ENCODE data around the gene KLHL8.
"Not testable (repeated sequence)": the region's sequence is repeated elsewhere in the genome, so short reads cannot be mapped to it uniquely, and the experiment has no call there.

The KLHL8 gene

DNA sequence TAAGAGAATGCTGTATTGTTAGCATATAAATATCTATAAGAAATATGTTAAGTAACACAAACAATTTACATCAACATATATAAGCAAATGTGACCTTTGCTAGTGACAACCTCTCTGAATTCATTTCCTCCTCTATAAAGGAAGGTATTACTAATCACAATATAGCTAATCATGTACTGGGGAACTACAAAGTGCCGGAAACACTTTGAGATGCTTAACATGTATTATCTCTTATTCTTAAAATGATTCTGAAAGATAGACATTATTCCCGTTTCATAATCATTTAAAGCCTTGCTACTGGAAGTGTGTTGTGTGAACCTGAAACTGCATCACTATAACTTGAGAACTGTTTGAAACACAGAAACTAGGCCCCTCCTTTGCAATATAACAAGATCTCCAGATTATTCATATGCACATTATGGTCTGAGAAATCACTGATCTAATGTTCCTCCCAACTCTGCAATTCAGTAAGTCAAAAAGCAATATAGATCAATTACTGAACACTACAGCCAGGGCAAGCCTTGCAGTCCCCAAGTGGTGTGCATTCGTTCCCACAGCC, 54.0 kb downstream of the KLHL8 start:
- DNase-seq, result no peak

DNA sequence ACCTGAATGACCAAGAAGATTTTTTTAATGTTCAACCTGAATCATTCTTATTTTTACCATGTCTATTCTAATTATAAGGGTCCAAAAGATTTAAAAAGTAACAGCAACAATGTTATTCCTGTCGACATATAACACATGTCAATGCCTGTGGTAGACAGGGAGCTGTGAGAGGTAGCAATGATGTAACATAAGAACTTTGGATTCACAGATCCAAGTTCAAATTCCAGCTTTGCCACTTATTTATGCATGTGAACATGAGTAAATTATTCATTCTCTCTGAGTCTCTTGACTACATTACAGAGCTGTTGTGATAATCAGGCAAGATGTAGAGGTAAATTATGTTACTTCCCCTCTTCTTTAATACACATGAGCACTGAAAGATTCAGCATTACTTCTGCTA, 54.5 kb downstream of the KLHL8 start:
- no peak for DNase-seq

DNA sequence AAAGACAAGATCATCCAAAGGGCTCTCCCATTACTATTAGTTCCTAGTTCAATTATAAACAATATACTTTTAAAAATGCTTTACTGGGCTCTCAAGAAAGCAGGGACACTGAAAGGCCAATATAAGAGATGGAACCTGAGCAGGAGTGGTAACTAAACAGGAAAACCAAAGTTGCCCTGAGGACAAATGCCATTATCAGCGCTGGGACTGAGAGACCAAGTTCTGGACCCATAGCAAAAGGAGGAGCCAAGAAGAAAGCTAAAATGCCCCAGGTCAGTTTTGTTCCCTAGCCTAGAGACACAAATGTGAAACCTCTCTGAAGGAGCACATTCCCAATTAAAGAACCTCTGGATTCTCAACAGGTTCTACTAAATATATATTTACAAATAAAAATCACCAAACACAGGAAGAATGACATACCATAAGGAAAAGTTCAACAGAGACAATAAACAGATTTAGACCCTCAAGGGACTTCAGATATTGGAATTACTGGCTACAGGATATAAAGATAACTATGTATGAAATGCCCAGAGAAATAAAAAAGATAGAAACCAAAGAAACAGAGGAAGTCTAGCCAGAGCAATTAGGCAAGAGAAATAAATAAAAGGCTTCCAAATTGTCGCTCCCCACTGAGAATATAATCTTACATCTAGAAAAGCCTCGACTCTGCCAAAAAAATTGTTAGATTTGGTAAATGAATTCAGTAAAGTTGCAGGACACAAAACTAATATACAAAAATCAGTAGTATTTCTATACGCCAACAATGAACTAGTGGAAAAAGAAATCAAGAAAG, 67.1 kb downstream of the KLHL8 start:
- DNase-seq, result no peak

DNA sequence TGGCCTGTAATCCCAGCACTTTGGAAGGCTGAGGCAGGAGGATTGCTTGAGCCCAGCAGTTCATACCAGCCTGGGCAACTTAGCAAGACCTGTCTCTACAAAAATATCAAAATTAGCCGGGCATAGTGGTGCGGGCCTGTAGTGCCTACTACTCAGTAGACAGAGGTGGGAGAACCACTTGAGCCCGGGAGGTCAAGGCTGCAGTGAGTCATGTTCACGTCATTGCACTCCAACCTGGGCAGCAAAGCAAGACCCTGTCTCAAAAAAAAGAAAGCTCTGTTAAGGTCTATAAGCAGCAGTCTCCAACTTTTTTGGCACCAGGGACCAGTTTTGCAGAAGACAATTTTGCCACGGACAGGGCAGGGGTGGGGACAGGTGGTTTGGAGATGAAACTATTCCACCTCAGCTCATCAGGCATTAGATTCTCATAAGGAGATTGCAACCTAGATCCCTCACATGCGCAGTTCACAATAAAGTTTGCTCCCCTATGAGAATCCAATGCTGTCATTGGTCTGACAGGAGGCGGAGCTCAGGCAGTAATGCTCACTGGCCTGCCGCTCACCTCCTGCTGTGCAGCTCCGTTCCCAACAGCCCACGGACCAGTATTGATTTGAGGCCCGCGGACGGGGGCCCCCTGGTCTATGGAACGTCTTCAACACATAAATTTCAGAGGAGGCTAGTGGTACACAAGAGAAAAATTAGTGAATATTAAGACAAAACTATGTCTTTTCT, 67.9 kb downstream of the KLHL8 start:
- DNase-seq, result no peak

DNA sequence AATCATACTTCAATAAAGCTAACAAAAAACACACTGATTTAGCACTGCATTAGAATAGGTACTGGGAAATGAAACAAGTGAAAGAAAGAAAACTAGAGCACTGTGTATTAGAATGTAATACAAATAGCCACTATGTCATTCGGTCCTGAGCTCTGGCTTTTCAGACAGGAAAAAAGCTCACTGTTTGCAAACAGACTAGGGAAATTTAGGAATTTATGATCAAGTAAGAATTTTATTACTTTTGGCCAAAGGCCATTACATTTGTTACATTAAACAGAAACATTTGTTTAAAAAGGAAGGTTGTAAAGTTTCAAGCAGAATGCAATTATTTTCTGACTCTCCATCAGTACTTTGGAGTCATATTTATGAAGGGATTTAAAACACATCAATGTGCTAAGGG, 68.7 kb downstream of the KLHL8 start:
- no peak for DNase-seq

DNA sequence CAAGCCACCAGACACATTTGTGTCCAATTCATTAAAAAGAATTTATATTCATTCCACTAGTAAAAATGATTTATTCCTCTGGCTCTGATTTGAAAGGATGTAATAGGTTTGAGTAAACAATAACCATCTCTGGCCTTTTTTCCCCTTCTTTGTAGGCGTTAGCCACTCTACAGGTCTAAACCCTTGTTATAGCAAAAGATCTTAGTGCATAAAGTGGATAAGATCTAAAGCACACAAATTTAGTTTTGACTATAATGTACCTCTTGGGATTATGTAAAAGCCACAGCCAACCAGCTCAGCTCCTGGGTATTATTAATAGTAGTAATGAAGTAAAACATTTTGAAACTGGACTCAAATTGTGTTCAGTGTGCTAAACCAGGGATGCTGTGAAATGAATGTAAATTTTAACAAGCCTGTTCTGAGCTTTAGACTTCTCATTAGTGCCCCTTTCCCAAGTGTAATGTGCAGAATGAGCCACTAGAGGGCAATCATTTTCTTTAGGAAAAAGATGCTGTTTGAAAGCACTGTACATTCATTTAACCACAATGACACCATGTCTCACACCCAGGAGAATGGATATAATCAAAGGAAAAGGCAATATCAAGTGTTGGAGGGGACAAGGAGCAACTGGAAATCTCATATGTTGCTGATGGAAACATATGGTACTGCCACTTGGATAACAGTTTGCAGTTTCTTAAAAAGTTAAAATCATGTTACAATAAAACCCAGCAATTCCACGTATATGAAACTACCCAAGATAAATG, 69.7 kb downstream of the KLHL8 start:
- DNase-seq, result peak; percentile 42

DNA sequence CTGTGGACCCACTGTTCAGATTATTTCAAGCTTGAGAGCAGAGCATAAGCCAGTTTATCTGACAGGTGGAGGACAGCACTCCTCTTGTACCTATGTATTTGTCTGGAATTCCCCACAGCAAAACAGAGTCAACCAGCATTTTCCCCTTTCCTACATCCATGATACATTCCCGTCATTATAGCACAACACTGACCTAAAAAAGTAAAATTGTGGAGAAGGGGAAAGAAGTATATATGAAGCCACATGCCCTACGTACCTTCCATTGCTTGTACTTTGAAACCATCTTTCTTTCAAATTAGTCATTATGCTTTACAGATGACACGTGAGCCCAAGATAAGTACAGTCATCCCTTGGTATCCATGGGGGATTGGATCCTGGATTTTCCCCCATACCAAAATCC, 73.3 kb downstream of the KLHL8 start:
- DNase-seq, result no peak

DNA sequence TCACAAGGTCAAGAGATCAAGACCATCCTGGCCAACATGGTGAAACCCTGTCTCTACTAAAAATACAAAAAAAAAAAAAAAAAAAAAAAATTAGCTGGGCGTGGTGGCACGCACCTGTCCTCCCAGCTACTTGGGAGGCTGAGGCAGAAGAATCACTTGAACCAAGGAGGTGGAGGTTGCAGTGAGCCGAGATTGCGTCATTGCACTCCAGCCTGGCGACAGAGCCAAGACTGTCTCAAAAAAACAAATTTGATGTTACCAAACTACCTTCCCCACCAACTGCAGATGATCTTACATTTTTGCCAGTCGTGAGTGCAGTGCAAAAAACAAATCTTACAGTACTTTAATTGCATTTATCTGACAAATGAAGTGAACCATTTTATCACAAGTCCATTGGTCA, 74.5 kb downstream of the KLHL8 start:
- DNase-seq, result not testable (repeated sequence)

DNA sequence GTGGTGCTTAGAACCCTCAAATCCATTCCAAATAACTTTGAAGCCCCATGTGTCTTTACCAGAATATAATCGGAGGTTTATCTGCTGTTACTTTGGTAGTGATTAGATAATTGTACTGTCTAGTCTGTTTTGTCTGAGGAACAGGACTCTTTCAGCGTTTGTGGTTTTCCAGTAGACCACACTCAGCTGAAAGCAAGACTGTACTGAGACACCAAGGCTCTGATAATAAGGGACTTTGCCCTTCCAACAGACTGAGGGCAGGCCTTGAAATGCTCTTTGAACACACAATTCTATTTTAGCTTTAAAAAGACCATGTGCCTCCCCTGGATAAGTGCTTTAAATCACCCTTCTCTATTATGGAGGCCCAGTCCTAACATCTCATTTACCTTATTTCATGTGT, 76.1 kb downstream of the KLHL8 start:
- no peak for DNase-seq

DNA sequence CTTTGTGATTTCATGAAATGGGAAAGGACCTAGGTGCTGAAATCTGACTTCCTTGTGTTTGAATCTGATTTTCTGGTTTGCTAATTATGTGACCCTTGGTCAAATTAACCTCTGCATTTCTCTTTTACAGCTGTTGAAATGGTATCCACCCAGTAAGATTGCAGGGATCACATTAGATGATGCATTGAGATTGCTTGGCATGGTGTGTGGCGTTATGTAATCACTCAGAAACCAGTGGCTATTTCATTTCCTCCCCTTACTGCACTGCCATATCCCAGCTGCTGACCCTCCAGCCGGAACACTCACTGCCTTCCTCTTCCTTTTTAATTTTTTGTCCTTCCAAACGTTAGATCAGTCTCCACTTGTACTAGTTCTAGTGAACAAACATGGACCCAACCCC, 79.0 kb downstream of the KLHL8 start:
- no peak for DNase-seq

DNA sequence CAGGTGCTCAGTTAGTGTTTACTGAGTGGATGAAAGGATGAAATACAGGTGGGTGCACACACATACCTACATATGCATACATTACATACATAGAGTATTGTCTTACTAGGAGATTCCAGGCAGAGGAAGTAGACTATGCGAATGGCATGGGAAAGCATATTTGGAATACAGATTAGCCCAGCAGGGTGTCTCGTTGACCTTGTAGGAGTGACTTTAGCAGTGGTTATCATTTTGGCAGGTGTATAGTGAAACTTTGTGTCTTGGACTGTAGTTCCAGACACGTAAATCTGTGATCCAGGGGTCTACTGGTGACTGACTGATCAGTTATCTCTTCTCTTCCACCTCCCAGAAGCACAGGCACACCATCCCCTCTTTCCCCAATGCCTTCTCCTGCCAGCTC, 86.3 kb downstream of the KLHL8 start:
- no peak for DNase-seq

DNA sequence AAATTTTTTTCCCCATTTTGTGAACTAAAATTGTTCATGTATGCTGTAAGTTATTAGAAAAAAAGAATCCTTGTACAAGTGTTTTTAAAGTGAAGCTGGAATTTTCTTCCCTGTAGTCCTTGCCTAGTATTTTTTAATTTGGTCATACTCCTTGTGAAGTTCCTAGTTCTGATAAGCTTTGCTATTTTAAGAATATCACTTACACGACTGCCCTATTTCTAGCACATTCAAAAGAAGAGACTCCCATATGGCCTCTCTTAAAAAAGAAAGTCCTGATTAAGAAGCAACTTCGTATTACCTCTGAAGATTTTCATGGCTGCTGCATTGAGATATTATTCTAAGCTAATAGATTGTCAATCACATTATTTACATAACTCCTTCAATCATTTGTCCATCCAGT, 87.2 kb downstream of the KLHL8 start:
- no peak for DNase-seq

DNA sequence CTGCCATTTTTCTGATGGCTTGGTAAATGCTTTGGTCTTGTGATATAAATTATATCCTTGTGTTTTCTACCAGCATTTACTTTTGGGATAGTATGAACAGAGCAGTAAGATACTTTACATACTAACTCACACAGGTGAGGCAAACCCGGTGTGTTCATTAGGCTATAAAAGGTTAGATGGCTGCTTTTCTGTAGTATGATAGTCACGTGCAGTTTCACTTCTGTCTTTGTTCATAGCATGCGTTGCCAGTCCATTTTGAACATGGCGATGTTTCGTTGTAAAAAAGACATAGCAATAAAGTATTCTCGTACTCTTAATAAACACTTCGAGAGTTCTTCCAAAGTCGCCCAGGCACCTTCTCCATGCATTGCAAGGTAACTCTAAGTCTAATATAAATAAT, 88.4 kb downstream of the KLHL8 start:
- no peak for DNase-seq

DNA sequence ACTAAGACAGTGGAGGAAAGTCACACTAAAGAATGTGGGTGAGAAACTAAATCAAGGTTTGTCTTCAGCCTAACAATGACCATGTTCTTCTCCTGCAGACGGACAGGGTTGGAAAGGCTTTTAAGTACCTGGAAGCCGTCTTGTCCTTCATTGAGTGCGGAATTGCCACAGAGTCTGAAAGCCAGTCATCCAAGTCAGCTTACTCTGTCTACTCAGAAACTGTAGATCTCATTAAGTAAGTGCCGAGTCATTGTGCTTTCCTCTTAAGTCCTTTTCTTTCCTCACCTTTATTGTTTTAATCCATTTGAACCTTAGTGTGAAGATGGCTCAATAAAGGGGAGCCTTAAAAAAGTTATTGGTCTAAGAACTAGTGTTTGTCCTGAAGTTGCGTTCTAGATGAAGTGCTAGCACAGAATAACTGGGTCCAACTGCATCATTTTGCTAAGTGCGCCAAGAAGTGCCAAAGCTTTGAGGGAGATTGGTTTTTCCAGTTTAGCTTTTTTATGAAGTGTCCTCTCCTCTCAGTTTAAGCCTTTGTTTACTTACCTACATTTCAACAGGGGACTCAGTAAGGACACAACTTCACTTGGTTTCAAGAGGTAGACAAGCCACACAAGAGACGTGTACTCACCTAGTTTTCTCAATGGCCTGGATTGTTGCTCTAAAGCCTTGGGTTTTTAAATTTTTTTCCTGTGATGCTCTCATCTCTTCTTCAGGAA, 89.3 kb downstream of the KLHL8 start:
- no peak for DNase-seq

DNA sequence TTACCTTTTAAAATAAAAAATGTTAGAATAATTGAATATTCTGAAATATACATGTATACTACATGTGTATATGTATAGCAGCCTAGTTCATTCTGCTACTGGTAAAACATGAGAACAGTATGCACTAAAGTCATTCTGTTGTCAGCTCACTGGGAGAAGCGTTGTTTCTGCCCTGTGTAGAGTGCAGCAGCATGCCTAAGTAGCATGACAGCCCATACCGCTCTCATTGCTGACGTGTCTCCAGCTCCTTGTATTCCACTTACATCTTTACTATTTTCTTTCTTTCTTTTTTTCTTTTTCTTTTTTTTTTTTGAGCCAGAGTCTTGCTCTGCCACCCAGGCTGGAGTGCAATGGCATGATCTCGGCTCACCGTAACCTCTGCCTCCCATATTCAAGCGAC, 90.7 kb downstream of the KLHL8 start:
- DNase-seq, result no peak

DNA sequence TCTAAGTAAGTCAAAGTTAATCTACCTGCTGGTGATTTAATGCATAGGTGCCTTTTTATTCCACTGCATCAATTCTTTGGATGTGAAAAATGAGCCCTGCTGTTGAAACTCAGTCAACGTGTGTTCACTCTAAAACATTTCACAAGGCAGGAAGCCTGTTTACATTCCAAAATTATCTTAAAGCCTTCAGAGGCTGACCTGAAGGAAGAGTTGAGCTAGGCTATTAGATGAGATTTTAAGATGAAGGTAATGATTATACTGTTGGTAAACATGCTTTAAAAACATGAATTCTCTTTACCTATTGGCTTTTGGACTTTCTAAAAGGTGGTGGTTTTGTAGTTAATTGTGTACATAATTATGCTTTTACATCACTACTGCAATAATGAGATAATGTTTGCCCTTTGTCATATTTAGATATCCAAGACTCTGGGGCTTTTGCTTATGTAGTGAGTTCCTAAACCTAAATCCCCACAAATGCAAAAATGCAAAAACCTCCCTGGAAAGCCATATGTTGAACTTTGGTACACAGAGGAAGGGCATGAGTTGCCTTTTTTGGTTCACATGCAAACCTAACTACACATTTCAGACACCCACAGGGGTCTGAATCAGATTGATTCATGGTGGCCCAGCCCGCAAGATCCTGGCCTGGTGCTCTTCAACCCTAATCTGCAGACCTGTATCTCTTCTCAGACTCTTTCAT, 92.3 kb downstream of the KLHL8 start:
- DNase-seq, result no peak

DNA sequence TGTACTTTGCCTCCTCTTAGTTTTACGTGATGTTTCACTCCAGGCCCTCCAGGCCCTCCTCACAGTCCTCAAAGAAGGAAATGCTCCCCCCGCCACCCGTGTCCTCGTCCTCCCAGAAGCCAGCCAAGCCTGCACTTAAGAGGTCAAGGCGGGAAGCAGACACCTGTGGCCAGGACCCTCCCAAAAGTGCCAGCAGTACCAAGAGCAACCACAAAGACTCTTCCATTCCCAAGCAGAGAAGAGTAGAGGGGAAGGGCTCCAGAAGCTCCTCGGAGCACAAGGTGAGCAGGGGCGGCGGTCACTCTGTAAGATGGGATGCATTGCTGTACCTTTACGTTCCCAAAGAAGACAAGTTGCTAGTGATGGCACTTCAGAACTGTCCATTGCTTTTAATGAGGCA, 94.4 kb downstream of the KLHL8 start:
- no peak for DNase-seq

DNA sequence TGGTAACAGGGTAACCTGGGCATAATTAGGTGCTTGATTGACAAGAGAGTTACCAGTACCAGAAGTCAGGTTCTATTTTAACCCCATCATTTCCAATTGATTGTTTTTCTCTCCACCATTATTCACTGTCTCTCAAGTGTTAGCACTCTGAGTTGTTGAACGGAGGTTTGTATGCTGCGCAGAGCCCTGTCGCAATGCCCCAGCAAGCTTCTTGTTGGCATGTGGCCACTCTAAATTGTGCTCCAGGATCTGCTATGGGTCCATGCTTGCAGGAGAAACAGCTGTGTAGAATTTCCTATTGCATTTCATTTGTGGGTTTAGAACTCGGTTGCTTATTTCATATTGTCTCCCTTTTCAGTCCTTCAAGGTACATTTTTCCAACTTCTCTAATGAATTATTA, 98.2 kb downstream of the KLHL8 start:
- DNase-seq, result no peak

DNA sequence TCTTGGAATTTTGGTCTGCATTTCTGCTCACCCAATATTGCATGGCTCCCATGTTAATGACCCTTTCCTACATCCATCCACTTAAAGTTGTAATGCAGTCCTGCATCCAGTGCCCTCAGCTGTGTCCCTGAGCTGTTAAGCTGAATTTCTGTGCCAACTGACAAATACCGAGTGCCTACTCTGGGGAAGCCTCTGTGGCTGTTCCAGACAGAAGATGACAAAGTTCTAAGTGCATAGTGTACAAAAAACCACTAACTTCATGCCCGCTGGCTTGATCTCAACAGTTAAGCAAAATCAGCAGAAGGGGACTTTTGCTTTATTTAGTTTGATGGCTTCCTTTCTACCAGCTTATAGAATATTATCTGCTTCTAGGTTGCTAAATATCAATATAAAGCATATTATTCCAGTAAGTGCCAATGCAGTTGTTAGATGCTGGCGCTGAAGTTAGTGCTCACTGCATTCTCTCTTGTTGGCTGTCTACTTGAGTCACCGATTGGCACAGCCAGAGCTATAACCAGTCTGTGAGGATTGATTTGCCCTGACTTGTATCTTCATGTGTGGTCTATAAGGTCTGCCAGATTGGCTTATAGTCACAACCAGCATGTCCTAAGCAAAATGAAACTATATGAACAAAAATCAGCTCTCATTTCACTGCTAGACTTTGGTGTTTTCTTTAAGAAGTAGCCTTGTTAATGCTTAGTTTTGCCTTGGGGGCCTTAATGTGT, 98.9 kb downstream of the KLHL8 start:
- DNase-seq, result no peak

DNA sequence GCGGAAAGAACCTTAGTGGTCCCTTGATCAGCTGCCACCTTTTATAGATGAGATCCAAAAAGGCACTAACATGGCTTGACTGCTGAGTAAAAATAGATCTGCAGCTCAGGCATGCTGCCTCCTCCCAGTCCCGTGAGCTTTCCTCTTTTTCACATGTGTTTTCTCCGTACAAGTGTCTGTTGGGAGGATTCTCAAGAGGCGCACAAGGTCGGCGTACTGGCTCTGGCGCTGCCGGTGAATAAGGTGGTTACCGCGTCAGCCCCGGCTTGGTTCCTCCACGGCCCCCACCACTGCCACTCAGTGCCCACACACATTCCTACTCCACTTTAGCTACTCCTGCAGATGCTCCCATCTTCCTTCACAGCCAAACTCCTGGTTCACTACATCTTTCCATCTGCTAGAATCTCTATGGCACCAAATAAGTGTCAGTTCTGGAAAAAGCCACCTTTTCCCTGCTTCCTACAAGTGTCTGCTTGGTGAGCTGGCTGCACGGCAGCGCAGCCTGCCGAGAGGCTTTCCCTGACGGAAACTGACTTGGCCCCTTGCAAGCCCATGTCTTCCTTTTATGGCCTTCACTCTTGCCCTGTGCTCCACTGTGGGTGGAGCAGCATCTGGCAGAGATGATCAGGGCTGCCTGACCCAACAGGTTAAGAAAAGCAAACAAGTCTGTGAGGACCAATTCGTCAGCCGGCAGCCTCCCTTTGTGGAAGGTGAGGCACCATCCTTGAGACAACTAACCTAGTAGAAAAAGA, 99.8 kb downstream of the KLHL8 start:
- DNase-seq, result no peak

DNA sequence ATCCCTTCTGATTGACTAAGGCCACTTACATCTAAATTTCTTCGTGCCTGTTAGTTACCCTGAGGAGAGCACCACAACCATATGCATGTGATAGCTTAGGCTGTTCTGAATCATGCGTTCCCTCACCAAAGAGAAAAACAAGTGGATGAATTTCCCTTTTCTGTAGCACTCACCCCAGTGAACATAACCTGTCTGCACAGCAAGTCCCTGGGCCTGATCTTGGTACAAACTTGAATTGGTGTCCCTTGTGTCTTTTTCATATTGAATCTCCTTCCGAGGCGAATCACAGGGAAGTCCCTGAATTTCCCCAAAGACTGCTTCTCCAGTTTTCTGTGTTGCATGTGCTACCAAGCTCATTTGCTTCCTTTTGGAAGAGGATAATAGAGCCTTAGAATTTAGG, 100.4 kb downstream of the KLHL8 start:
- no peak for DNase-seq

Measured in DMS153 (cell line).